GM23248 (cell line): Measurements from ENCODE around the gene RAMP3. TPM values are rescaled to one million over a fixed set of nuclear protein-coding genes. Genes with fewer than 3 reads are reported as not detected.

ENCODE experiments used
- DNase-seq: peaks from one replicate; pipeline ENCODE4 v3.0.0-alpha.2; 2015
- H2AFZ ChIP-seq: fragments of 200-600 bp; sonication (generic); 2 replicates; pipeline ENCODE4 v1.6.1; 2016; ENCODE audit warnings: antibody characterized with exemption
- H3F3A ChIP-seq: fragments of 200-600 bp; sonication (generic); 2 replicates; pipeline ENCODE4 v1.6.1; 2016; ENCODE audit warnings: mild to moderate bottlenecking, antibody characterized with exemption, mixed run types; ENCODE audit not compliant: insufficient read depth
- H3K27ac ChIP-seq: fragments of 200-600 bp; sonication (generic); 2 replicates; pipeline ENCODE4 v1.5.1; 2016; ENCODE audit warnings: mild to moderate bottlenecking
- H3K27me3 ChIP-seq: fragments of 200-600 bp; sonication (generic); replicated peaks from 2 replicates; pipeline ENCODE4 v1.6.1; 2016; ENCODE audit warnings: mild to moderate bottlenecking; ENCODE audit not compliant: insufficient read depth
- H3K36me3 ChIP-seq: fragments of 200-600 bp; sonication (generic); 2 replicates; pipeline ENCODE4 v1.6.1; 2016; ENCODE audit warnings: low read depth, mild to moderate bottlenecking
- H3K4me1 ChIP-seq: fragments of 200-600 bp; sonication (generic); 2 replicates; pipeline ENCODE4 v1.6.1; 2016; ENCODE audit warnings: mild to moderate bottlenecking; ENCODE audit not compliant: insufficient read depth
- H3K4me2 ChIP-seq: fragments of 200-600 bp; sonication (generic); one replicate; pipeline ENCODE4 v1.6.1; 2016; ENCODE audit warnings: mild to moderate bottlenecking; ENCODE audit not compliant: unreplicated experiment
- H3K4me3 ChIP-seq: fragments of 200-600 bp; sonication (generic); 2 replicates; pipeline ENCODE4 v1.5.1; 2016; ENCODE audit warnings: mild to moderate bottlenecking
- H3K79me2 ChIP-seq: fragments of 200-600 bp; sonication (generic); 2 replicates; pipeline ENCODE4 v1.6.1; 2016; ENCODE audit warnings: mild to moderate bottlenecking; ENCODE audit not compliant: insufficient read depth
- H3K9ac ChIP-seq: fragments of 200-600 bp; sonication (generic); 2 replicates; pipeline ENCODE4 v1.6.1; 2016; ENCODE audit warnings: mild to moderate bottlenecking
- H3K9me2 ChIP-seq: fragments of 200-600 bp; sonication (generic); 2 replicates; pipeline ENCODE4 v1.6.1; 2016; ENCODE audit warnings: mixed run types, mild to moderate bottlenecking, moderate library complexity; ENCODE audit not compliant: insufficient read depth
- H3K9me3 ChIP-seq: fragments of 200-600 bp; sonication (generic); one replicate; pipeline ENCODE4 v1.6.1; 2017; ENCODE audit warnings: low read depth
- H4K20me1 ChIP-seq: fragments of 200-600 bp; sonication (generic); 2 replicates; pipeline ENCODE4 v1.6.0; 2016; ENCODE audit not compliant: insufficient read depth
- EZH2 ChIP-seq: fragments of 200-600 bp; sonication (generic); IDR thresholded peaks from 2 replicates; pipeline ENCODE4 v1.6.1; 2018; ENCODE audit warnings: antibody characterized with exemption, mild to moderate bottlenecking; ENCODE audit not compliant: insufficient read depth, poor library complexity, severe bottlenecking
- EZH2phosphoT487 ChIP-seq: fragments of 200-600 bp; sonication (generic); IDR thresholded peaks from 2 replicates; pipeline ENCODE4 v1.6.1; 2018; ENCODE audit warnings: antibody characterized with exemption, moderate library complexity, mild to moderate bottlenecking, low read depth; ENCODE audit not compliant: insufficient read depth
- WGBS, 2 experiments: methylation state at CpG; one replicate each; pipeline ENCODE4 v1.1.6; 2015 to 2017; ENCODE audit warnings: low lambda C conversion rate in 2 of 2, low coverage in 1 of 2; ENCODE audit errors: missing lambda C conversion rate in 2 of 2; 5-methylcytosine and 5-hydroxymethylcytosine counted together
- in situ Hi-C: fragments of 300-500 bp; cut with MboI; formaldehyde crosslinking; loops from 2 replicates; pipeline ENCODE4 v1.15.0; 2020
- polyA plus RNA-seq: library from polyadenylated mRNA; unstranded; fragments of >200 nt; fragmentation: Nextera tagmentation; extraction: Ambion mirVana; gene quantifications from 2 replicates; pipeline ENCODE4 v1.2.1, GENCODE V29; 2016
- total RNA-seq: library from RNA; depleted of rRNA; stranded (reverse); fragments of >200 nt; shearing (Covaris generic); gene quantifications from 2 replicates; pipeline ENCODE4 v1.2.3, GENCODE V29; 2014

Gene RAMP3
- total and polyA plus RNA-seq, 2 experiments from 2014 or later, result not detected

DNA sequence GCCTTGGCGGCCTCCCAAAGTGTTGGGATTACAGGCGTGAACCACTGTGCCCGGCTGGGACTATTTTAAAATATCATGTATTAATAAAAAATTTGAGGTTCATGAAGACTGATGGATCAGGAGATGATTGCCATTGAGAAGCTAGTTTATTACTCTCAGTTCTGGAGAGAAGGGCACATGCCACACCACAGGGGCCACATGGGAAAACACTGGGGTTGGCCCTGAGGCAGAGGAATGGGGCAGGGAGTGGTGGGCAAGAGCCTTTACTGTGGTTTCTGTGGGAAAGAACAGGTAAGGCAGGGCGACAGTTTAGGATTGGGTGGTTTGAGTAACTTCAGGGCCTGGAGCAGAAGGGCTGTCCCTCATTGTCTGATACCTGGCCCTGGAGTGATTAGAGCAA is 39.3 kb upstream of the RAMP3 start:
- no peaks in the 10 kb centered on the region for H3F3A ChIP-seq
- no peaks in the 10 kb centered on the region for H3K4me1 ChIP-seq
- H3K79me2 ChIP-seq, result no peaks in the 10 kb centered on the region
- no peak overlapping the region for H3K4me2 ChIP-seq
- H3K9me2 ChIP-seq, result no peaks in the 10 kb centered on the region
- no peaks in the 10 kb centered on the region for H4K20me1 ChIP-seq
- no peak for TF ChIP-seq EZH2phosphoT487
- DNase-seq, result no peak
- no peaks in the 10 kb centered on the region for H3K36me3 ChIP-seq
- no peaks in the 10 kb centered on the region for H3K27me3 ChIP-seq
- no peak overlapping the region for H2AFZ ChIP-seq
- in situ Hi-C loops, result loop anchor here (25.0 kb wide), 1 partner anchor 531 kb away; the partner anchor contains the start of gene TMED4
- H3K9ac ChIP-seq, result no peak overlapping the region
- WGBS, 2 experiments, result 44 to 46% methylated on average over 4 of the region's 4 CpGs
- no peak overlapping the region for H3K27ac ChIP-seq
- H3K4me3 ChIP-seq, result no peak overlapping the region
- H3K9me3 ChIP-seq, result no peaks in the 10 kb centered on the region

GRCh38 chr7:45118889-45119331 is 38.7 kb upstream of the RAMP3 start:
- H3K79me2 ChIP-seq, result no peaks in the 10 kb centered on the region
- no peaks in the 10 kb centered on the region for H3K9me3 ChIP-seq
- no peak overlapping the region for H3K4me3 ChIP-seq
- no peak for DNase-seq
- 63 to 74% methylated on average over 3 of the region's 3 CpGs for WGBS, 2 experiments
- H3K9me2 ChIP-seq, result no peaks in the 10 kb centered on the region
- TF ChIP-seq EZH2 (no peak), EZH2phosphoT487 (no peak)
- H3K4me2 ChIP-seq, result no peak overlapping the region
- H3K27ac ChIP-seq, result no peak overlapping the region
- no peak overlapping the region for H3K9ac ChIP-seq
- in situ Hi-C loops, result loop anchor here (25.0 kb wide), 1 partner anchor 532 kb away; the partner anchor contains the start of gene TMED4
- H4K20me1 ChIP-seq, result no peaks in the 10 kb centered on the region
- H3K4me1 ChIP-seq, result no peaks in the 10 kb centered on the region
- H3F3A ChIP-seq, result no peaks in the 10 kb centered on the region
- no peaks in the 10 kb centered on the region for H3K36me3 ChIP-seq
- H3K27me3 ChIP-seq, result no peaks in the 10 kb centered on the region
- no peak overlapping the region for H2AFZ ChIP-seq

- TF ChIP-seq EZH2phosphoT487 (no peak), EZH2 (no peak)
- no peaks in the 10 kb centered on the region for H3K9me2 ChIP-seq
- no peak overlapping the region for H3K27ac ChIP-seq
- no peaks in the 10 kb centered on the region for H3K27me3 ChIP-seq
- no peaks in the 10 kb centered on the region for H3K9me3 ChIP-seq
- H3K4me2 ChIP-seq, result no peak overlapping the region
- no peaks in the 10 kb centered on the region for H3K79me2 ChIP-seq
- H3K4me1 ChIP-seq, result no peaks in the 10 kb centered on the region
- no peak overlapping the region for H3K9ac ChIP-seq
- WGBS, 2 experiments, result 60 to 68% methylated on average over 3 of the region's 3 CpGs
- H4K20me1 ChIP-seq, result no peaks in the 10 kb centered on the region
- H3K4me3 ChIP-seq, result no peak overlapping the region
- DNase-seq, result no peak
- in situ Hi-C loops, result loop anchor here (25.0 kb wide), 1 partner anchor 532 kb away; the partner anchor contains the start of gene TMED4
- H2AFZ ChIP-seq, result no peak overlapping the region
- no peaks in the 10 kb centered on the region for H3F3A ChIP-seq
- no peaks in the 10 kb centered on the region for H3K36me3 ChIP-seq
Observed at GRCh38 chr7:45119550-45119949, 38.0 kb upstream of the RAMP3 start.

DNA sequence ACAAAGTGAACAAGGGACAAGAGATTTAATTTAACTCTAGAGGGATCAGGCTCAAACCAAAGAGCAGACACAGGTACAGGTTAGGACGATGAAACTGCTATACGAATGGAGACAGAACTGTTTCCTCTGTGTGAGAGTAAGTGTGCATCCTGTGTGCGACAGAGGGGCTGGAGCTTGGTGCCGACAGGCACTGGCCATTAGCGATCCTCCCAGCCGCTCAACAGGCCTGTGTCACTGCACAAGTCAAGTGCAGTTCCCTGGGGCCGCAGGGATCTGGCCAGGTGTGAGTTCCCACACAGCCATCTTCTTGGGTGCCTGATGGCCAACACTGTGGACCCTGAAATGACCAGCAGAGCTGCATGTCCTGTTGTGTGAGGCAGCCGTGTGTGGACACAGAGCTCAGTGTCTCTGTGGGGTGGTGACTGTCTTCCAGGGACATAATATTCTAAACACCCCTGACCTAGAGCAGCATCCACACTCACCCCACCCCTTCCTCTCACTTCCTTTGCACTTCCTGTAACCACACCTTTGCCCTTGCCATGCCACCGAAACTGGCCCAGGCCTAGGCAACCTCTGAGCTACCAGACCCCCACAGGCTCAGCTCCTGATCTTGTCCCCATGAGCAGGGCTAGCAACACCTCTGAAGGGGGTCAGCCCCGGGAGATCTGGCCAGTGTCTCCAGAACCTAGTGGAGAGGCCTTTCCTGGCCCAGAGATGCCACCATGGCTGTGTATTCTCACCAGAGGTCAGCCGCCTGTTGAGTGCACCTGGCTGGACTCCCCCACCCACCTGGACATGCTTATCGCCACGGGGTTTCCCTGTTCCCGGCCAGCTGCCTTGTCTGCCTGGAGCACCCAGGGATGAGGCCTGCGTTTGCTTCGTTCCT is 34.4 kb upstream of the RAMP3 start:
- TF ChIP-seq EZH2phosphoT487 (no peak), EZH2 (no peak)
- no peaks in the 10 kb centered on the region for H3K4me1 ChIP-seq
- H3K27me3 ChIP-seq, result no peaks in the 10 kb centered on the region
- H3K79me2 ChIP-seq, result no peaks in the 10 kb centered on the region
- H3K9me3 ChIP-seq, result no peaks in the 10 kb centered on the region
- no peak overlapping the region for H3K4me3 ChIP-seq
- H3K4me2 ChIP-seq, result no peak overlapping the region
- no peak overlapping the region for H2AFZ ChIP-seq
- DNase-seq, result no peak
- H3K9me2 ChIP-seq, result no peaks in the 10 kb centered on the region
- H3K27ac ChIP-seq, result no peak overlapping the region
- 76 to 79% methylated on average over 16 of the region's 16 CpGs for WGBS, 2 experiments
- in situ Hi-C loops, result loop anchor here (25.0 kb wide), 1 partner anchor 536 kb away; the partner anchor contains the start of gene TMED4
- no peaks in the 10 kb centered on the region for H4K20me1 ChIP-seq
- no peaks in the 10 kb centered on the region for H3F3A ChIP-seq
- H3K36me3 ChIP-seq, result no peaks in the 10 kb centered on the region
- no peak overlapping the region for H3K9ac ChIP-seq
